NCI-H1417 treated with DMSO at 0.1 percent for 48 hours (cell line): ENCODE results near the gene PRKCA.

ENCODE experiments used
- DNase-seq: peaks from one replicate; lab custom pipeline; 2025; lab: John Stamatoyannopoulos, UW

The PRKCA gene

GRCh38 chr17:66746736-66747135 is 444.3 kb downstream of the PRKCA start:
- DNase-seq, result no peak

- DNase-seq, result no peak
These were observed 445.3 kb downstream of the PRKCA start for GRCh38 chr17:66747578-66748275.

- no peak for DNase-seq
These were observed 446.2 kb downstream of the PRKCA start for GRCh38 chr17:66748578-66748977.

GRCh38 chr17:66749217-66749832 is 446.9 kb downstream of the PRKCA start:
- DNase-seq, result no peak

GRCh38 chr17:66750116-66750515 is 447.7 kb downstream of the PRKCA start:
- DNase-seq, result no peak

GRCh38 chr17:66750781-66751543 is 448.5 kb downstream of the PRKCA start:
- no peak for DNase-seq

GRCh38 chr17:66751771-66752170 is 449.4 kb downstream of the PRKCA start:
- DNase-seq, result no peak

- DNase-seq, result no peak
These were observed 450.0 kb downstream of the PRKCA start for GRCh38 chr17:66752411-66752810.

- no peak for DNase-seq
These were observed 450.9 kb downstream of the PRKCA start for GRCh38 chr17:66753126-66753920.

- DNase-seq, result peak; percentile 86
These were observed 452.9 kb downstream of the PRKCA start for GRCh38 chr17:66755101-66755943.

- DNase-seq, result no peak
These were observed 453.5 kb downstream of the PRKCA start for GRCh38 chr17:66755944-66756290.

GRCh38 chr17:66760324-66760723 is 457.9 kb downstream of the PRKCA start:
- no peak for DNase-seq

GRCh38 chr17:66762276-66762675 is 459.9 kb downstream of the PRKCA start:
- DNase-seq, result no peak

- DNase-seq, result no peak
These were observed 460.6 kb downstream of the PRKCA start for GRCh38 chr17:66763056-66763455.

GRCh38 chr17:66764506-66764905 is 462.1 kb downstream of the PRKCA start:
- no peak for DNase-seq

- no peak for DNase-seq
These were observed 464.9 kb downstream of the PRKCA start for GRCh38 chr17:66767154-66767933.

- DNase-seq, result no peak
These were observed 467.5 kb downstream of the PRKCA start for GRCh38 chr17:66769911-66770310.

- no peak for DNase-seq
These were observed 469.9 kb downstream of the PRKCA start for GRCh38 chr17:66772148-66772812.

GRCh38 chr17:66775271-66775670 is 472.9 kb downstream of the PRKCA start:
- no peak for DNase-seq

GRCh38 chr17:66775881-66776400 is 473.5 kb downstream of the PRKCA start:
- no peak for DNase-seq
